ENCODE measurements around the gene PRRG2. TPM values are rescaled to one million over a fixed set of nuclear protein-coding genes. Genes with fewer than 3 reads are reported as not detected.

Gene PRRG2
- total RNA-seq, 2 experiments from 2014 or later = 1.5 TPM

- Mint-ChIP-seq H3K36me3 (ENCODE audit: low read depth) (peaks cover 18% of the 10 kb centered on the region), H3K4me1 (ENCODE audit: low read depth) (peaks cover 56% of the 10 kb centered on the region), H3K4me3 (peak overlapping the region; percentile 24), H3K9me3 (no peaks in the 10 kb centered on the region), H3K27me3 (no peaks in the 10 kb centered on the region), H3K27ac (peak overlapping the region; percentile 81)
- peak; percentile 41 for ATAC-seq
- ChIA-PET CTCF (interaction anchor here (4.0 to 9.1 kb wide), 2 partner anchors 21 to 61 kb away, joined by 17 to 185 read pairs; no protein-coding TSS in a partner anchor), POLR2A (interaction anchor here (0.7 to 4.3 kb wide), 5 partner anchors 10 to 117 kb away, joined by 3 to 47 read pairs (median 3); partner anchors contain the start of genes NOSIP and PRRG2)
- peak; percentile 81 for DNase-seq
- no peak for TF ChIP-seq CTCF (IDR thresholded peaks at IDR 0.05)
- intact Hi-C loops (cut with micrococcal nuclease) = loop anchor here (2.0 kb wide), 1 partner anchor 13 kb away; no protein-coding TSS in a partner anchor
Observed at GRCh38 chr19:49567861-49568441, 13.2 kb upstream of the PRRG2 start.

- ChIA-PET POLR2A (interaction anchor here (0.6 to 4.3 kb wide), 11 partner anchors 9 to 284 kb away, joined by 3 to 47 read pairs (median 4); partner anchors contain the start of genes NOSIP and PRRG2), CTCF (interaction anchor here (0.6 to 9.1 kb wide), 30 partner anchors 10 to 332 kb away, joined by 3 to 185 read pairs (median 5); partner anchors contain the start of genes FCGRT, NOSIP, PRRG2 and RCN3)
- Mint-ChIP-seq H3K36me3 (ENCODE audit: low read depth) (peaks cover 13% of the 10 kb centered on the region), H3K27me3 (no peaks in the 10 kb centered on the region), H3K9me3 (no peaks in the 10 kb centered on the region), H3K4me3 (no peak overlapping the region), H3K27ac (peak overlapping the region; percentile 67), H3K4me1 (ENCODE audit: low read depth) (peaks cover 43% of the 10 kb centered on the region)
- peak; percentile 100 for TF ChIP-seq CTCF (IDR thresholded peaks at IDR 0.05)
- intact Hi-C loops (cut with micrococcal nuclease) = loop anchor here (2.0 kb wide), 1 partner anchor 67 kb away; no protein-coding TSS in a partner anchor
- peak; percentile 88 for DNase-seq
- peak; percentile 66 for ATAC-seq
Observed at GRCh38 chr19:49570138-49570856, 10.8 kb upstream of the PRRG2 start.

- peak; percentile 52 for DNase-seq
- ATAC-seq = no peak
- CTCF ChIA-PET = interaction anchor here (1.0 to 9.1 kb wide), 22 partner anchors 9 to 180 kb away, joined by 3 to 185 read pairs (median 6); partner anchors contain the start of genes FCGRT, NOSIP and PRRG2
- POLR2A ChIA-PET = interaction anchor here (0.8 to 4.3 kb wide), 7 partner anchors 8 to 63 kb away, joined by 3 to 47 read pairs (median 4); partner anchors contain the start of genes NOSIP and PRRG2
- Mint-ChIP-seq H3K27ac (peak overlapping the region; percentile 38), H3K4me3 (no peak overlapping the region), H3K36me3 (ENCODE audit: low read depth) (peaks cover 14% of the 10 kb centered on the region), H3K27me3 (no peaks in the 10 kb centered on the region), H3K9me3 (no peaks in the 10 kb centered on the region), H3K4me1 (ENCODE audit: low read depth) (peaks cover 40% of the 10 kb centered on the region)
- intact Hi-C loops (cut with micrococcal nuclease) = loop anchor here (2.0 kb wide), 1 partner anchor 68 kb away; no protein-coding TSS in a partner anchor
- TF ChIP-seq CTCF (IDR thresholded peaks at IDR 0.05) = no peak
Observed at GRCh38 chr19:49570997-49571676, 10.0 kb upstream of the PRRG2 start.

- Mint-ChIP-seq H3K27me3 (no peaks in the 10 kb centered on the region), H3K27ac (no peak overlapping the region), H3K4me3 (no peak overlapping the region), H3K4me1 (ENCODE audit: low read depth) (peaks cover 38% of the 10 kb centered on the region), H3K36me3 (ENCODE audit: low read depth) (peaks cover 15% of the 10 kb centered on the region), H3K9me3 (no peaks in the 10 kb centered on the region)
- no peak for TF ChIP-seq CTCF (IDR thresholded peaks at IDR 0.05)
- DNase-seq (no peak), ATAC-seq (no peak)
- CTCF ChIA-PET = interaction anchor here (1.2 to 9.1 kb wide), 5 partner anchors 14 to 66 kb away, joined by 3 to 185 read pairs (median 65); no protein-coding TSS in a partner anchor
- POLR2A ChIA-PET = interaction anchor here (0.6 to 1.0 kb wide), 2 partner anchors 27 to 39 kb away, joined by 3 read pairs; no protein-coding TSS in a partner anchor
- intact Hi-C loops (cut with micrococcal nuclease) = no loop called here
Observed at GRCh38 chr19:49573009-49573408, 8.1 kb upstream of the PRRG2 start.

Data from activated CD8-positive, alpha-beta T cell treated with anti-CD3 and anti-CD28 coated beads for 36 hours (primary cell).